HG02884 (cell line): ENCODE data around the gene ALKBH3.

ENCODE experiments used
- ATAC-seq: cut with Tn5 transposase; IDR thresholded peaks from one replicate; pipeline ENCODE4 v1.9.1; 2021; ENCODE audit warnings: mild to moderate bottlenecking, moderate library complexity; ENCODE audit not compliant: unreplicated experiment

The ALKBH3 gene

DNA sequence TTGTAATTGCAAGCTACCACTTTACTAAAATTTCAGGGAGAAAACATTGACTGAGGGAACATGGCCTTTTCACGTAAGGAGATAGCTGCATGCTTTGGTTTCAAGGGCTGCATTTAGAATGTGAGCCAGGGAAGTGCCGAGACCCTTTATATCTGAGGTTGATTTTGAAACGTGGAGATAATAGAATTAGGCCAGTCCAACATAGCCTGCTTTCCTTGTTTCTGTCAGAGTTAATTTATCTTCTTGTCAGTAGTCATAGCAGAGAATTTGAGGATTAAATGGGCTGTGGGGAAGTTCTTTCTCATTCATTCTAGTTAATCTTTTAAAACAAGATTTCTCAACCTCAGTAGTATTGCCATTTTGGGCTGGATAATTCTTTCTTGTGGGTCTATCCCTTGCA is 12.2 kb downstream of the ALKBH3 start:
- ATAC-seq, result no peak

DNA sequence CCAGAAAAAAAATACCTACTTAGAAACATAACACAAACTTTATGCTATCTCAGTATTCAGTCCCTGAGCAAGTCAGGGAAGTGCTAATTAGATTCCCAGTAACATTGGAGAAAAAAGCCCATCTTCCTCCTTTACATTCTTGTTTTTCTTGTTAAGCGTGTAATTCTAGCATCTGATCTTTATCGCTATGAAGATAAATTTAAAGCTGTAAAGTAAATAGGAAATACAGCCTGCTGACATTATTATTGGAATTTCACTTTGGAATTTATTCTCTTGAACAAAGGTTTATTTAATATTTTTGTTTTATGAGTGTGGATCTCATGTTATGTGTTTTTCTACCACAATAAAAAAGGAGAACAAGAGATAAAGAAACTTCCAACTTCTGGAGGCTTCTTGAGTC is 13.9 kb downstream of the ALKBH3 start:
- ATAC-seq, result no peak

DNA sequence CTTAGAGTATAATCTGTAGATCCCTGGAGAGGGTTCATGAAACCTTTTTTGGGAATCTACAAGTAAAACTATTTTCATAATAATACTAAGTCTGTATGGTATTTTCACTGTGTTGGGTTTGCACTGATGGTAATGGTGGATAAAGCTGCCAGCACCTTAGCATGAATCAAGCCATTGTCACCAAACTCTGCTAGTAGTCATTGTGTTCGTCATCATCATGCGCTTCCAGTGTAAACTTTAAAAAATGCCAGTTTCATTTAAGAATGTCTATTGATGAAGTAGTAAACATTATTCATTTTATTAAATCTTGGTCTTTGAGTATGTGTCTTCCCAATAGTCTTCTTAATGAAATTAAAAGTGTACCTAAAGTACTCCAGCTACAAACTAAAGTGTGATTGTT is 15.0 kb downstream of the ALKBH3 start:
- ATAC-seq, result no peak

DNA sequence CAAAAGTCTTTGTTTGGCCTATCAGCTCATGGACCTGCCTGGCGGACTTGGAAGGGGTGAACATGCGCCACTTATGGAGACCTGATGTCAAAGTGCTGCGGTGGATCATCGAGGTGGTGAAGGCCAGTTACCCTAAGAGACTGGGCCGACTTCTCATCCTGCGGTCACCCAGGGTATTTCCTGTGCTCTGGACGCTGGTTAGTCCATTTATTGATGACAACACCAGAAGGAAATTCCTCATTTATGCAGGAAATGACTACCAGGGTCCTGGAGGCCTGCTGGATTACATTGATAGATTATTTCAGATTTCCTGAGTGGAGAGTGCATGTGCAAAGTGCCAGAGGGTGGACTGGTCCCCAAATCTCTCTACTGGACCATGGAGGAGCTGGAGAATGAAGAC is 17.9 kb downstream of the ALKBH3 start:
- ATAC-seq, result no peak

DNA sequence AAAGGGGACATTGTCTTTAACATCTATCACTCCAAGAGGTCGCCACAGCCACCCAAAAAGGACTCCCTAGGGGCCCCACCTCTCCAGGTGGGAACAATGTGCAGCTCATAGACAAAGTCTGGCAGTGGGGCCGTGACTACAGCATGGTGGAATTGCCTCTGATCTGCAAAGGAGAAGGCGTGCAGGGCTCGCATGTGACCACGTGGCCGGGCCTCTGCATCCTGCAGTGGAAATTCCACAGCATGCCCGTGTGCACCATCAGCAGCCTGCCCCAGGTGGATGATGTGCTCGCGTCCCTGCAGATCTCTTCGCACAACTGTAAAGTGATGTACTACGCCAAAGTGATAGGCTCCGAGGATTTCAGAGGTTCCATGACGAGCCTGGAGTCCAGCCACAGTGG is 18.5 kb downstream of the ALKBH3 start:
- no peak for ATAC-seq

DNA sequence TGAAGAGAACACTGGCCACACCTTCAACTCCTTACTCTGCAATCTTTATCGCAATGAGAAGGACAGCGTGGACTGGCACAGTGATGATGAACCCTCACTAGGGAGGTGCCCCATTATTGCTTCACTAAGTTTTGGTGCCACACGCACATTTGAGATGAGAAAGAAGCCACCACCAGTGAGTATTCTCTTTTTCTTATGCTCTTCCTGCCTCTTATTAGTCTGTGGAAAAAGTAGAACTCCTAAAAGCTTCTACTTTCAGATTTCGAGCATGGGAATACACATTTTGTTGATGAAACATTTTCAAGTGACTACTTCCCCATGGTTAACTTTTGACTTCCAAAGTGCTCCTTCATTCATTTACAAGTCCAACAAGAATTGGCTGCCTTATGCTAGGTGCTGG is 20.9 kb downstream of the ALKBH3 start:
- no peak for ATAC-seq

DNA sequence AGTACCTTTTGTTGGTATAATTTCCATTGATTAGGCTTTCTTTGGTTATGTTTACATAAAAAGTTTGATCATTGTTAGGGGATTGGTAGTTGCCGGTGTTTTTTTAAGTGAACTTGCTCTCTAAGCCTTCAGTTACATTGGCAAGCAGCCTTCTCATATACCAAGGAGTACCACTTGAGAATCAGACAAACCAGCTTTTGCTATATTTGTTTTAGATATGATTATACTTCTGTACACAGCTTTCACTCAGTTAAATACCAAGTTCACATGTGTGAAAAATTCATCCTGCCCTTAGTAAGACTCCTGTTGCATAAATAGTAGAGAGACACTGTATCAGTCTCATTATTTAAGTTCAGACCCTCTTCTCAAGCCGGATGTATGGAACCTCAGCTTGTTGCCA is 22.4 kb downstream of the ALKBH3 start:
- ATAC-seq, result no peak

DNA sequence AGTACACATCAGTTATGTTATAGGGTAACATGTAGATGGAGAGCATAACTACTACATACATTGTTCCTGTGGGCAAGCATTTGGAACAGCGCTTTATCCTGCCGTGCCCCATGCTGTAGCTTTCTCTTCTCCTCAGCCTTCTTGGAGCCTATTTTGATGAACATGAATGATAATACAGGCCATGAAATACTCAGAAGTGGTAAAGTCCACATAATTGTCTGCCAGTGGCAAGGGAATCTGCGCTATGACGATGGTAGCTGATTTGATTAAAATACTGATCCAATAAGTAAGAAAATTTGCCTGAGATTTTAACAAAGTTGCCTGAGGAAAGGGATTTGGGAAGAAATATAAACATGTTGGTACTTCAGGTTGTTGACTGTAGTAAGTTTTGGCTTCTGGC is 23.3 kb downstream of the ALKBH3 start:
- no peak for ATAC-seq

DNA sequence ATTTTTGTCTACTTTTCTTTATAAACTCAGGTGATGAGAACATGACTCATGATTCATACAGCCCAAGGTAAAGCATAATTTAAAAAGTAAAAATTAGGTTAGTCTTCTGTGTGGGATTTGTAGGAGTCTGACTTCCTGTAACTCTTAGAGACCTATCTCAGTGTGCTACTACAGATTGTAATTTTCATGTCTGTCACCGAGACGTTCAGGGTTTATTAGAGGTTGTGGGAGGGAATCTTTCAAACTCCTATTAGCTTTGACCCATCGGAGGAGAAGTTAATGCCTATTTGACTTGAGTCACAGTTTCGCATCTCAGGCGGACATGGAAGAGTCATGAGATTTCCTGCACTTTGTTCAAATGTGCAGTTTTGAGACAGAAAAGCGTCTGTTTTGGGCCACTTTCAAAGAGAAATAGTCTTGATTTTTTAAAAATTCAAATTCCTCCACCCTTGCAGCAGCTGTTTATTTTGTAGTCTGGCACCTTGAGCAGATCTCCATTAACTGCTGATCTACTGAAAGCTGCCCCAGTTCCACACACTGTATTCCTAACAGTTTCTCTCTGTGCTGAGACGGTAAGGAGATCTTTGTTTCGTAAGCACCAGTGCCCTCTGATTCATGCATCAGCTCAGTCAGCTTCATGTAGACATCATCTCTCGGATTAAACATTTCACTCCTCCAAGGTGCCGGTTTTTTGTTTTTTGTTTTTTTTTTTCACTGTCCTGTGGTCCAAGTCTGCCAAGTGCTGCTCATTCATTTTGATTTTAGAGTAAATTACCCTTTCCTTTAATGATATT is 24.3 kb downstream of the ALKBH3 start:
- no peak for ATAC-seq

DNA sequence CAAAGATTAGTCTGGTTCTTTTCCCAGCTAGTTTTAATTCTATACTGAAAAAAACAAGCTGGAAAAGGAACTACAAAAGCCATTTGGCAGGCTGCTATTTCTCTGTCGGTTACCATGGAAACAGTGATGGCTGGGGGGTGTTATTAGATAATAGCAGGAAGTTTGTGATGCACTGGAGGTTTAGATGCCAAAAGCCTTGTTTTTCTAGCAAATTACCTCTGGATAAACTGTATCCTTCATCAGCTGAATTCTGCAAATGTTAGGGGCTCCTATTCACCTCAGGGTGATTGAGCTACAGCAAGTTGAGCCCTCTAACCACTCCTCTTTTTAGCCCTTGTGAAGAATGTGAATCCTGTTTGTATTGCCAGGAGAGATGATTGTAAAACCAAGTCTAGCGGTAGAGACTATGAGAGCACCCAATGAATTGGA is 25.2 kb downstream of the ALKBH3 start:
- no peak for ATAC-seq

DNA sequence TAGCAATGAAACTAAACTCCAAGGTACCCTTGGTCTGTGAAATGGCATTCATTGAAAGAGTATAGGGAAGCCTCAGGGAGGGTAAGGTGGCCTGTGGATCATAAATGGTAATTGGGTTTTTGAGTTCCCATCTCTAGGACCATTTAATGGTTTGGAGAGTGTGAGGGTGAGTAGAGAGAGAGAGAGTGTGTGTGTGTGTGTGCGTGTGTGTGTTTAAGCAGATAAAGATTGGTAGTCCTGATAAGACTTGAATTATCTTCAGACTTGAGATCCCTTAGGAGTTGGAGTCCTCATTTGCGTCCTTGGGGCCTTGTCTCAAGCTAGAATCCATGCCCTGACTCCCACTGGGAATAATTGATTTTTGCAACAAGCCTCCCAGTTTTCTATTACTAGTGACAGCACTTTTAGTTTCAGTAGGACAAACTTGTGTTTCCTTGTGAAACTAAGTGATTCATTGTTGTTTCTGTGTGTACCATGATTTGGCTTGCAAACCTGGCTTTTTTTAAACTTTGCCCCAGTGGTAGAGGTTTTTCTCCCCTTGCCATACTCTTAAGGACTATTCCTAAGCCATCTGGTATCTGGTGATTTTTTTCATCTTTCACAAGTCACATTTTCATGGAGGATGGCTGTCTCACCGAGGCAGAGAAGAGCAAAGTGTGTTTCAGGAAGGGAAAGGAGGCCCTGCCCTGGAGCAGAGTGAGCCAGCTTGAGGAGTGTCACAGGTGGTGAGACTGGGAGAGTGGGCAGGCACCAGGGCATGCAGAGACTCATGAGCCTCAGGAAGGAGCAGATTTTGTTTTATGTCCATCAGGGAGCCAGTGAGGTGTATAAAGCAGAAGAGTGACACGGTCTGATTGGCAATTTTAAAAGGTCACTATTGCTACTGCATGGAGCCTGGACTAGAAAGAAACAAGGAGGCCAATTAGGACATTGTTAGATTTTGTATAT is 26.7 kb downstream of the ALKBH3 start:
- no peak for ATAC-seq

DNA sequence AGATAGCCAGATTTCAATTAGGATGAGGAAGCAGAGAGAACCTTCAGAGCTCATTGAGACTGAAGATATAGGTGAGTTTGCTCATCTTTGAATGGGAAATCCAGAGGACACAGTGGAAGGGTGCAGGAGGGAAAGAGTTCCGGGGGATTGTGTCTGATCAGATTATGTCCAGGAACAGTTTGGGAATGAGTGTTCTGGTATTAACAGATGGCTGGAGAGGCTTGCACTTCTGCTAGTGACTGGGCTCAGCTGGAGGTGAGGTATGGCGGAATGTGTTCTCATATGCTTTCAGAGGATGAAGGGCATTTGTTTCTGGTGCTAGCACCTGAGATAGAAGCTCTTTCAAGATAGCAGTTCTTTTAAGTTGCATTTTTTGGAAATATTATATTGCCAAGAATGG is 27.6 kb downstream of the ALKBH3 start:
- ATAC-seq, result no peak

DNA sequence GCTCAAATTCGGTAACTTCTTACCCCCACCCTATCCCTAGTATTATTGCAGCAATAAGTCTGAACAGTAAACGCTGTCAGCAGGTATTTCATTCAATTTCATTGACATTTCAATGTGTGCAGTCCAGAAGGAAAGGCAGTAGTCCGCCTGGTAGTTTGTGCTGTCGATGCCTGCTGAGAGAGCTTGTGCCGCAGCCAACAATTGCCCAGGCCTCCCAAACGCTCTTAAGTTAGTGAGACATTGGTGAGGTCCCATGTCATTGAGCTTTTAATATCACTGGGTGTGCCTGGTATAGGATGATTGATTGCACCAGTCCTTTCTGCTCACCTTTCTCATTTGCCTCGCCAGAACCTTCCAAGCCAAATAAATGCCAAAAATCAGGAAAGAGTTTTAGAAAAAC is 28.1 kb downstream of the ALKBH3 start:
- no peak for ATAC-seq

DNA sequence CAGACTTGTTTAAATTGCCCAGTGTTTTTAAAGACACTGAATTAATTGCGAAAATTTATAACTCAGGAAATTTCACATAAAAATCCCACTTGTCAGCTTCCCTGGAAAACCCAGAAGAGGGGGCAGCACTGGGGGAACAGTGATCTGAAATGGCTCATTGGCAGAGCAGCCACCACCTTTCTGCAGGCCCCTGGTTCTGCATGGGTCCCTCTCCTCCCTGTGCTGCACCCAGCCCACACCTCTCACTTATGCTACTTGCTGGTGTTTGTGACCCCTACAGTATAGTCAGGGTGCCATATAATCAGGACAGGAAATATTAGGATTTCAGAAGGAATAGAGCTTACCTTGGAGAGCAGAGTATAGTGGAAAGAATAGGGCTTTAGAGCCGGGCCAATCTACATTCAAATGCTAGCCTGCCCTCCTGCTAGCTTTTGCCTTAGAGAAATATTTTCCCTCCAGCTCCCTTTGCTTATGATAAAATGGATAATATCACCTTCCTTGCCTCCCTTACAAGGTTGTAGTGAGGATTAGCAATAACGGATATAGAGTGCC is 33.3 kb downstream of the ALKBH3 start:
- no peak for ATAC-seq

DNA sequence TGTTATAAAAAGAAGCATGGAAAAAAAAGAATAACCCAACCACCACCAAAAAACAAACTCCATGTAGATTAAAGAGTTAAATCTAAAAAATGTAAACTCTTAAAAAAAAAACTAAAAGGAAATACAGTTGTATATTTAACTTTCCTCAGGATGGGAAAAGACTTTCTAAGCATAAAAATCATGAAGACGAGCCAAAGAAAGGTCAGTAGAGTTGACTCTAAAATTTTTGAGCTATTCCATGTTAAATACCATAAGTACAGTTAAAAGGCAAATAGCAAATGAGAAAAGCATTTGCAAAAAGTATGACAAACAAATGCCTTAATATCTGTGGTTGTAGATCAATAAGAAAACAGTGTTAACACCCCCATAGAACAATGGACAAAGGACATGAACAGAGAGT is 33.8 kb downstream of the ALKBH3 start:
- no peak for ATAC-seq

DNA sequence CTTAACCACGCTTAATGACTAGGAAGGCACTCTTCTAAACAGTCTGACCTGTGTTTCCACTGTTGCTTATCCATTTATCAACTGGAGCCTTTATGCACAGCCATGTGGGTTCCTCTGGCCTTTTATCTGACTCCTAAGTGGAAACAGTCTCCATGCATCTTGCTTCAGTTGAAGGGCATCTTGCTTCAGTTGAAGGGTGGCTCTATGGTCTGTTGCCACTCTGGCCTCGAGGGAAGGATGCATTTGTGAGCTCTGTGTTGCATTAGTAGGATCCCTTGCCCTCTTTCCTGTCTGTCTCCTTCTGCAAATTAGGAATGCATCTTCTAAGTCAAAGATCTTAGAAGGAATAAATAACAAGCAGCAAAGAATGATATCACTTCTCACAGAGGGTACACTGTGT is 36.0 kb downstream of the ALKBH3 start:
- no peak for ATAC-seq

DNA sequence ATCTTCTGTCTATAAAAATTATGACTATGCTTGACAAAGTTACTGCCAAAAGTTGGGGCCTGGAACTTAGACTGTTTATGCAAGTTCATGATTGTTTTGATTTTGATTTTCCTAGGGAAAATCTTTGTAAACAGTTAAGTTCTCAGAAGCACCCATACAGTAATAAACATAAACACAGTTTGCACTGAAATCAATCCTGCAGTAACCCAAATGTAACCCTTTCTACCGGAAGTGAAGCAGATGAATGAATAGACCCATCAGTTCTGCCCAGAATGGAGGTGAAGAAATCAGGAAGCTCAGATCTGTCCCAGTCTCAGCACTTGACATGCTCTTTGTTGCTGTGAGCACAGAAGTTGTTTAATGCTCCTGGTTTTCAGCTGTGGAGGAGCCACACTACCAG is 37.2 kb downstream of the ALKBH3 start:
- no peak for ATAC-seq

DNA sequence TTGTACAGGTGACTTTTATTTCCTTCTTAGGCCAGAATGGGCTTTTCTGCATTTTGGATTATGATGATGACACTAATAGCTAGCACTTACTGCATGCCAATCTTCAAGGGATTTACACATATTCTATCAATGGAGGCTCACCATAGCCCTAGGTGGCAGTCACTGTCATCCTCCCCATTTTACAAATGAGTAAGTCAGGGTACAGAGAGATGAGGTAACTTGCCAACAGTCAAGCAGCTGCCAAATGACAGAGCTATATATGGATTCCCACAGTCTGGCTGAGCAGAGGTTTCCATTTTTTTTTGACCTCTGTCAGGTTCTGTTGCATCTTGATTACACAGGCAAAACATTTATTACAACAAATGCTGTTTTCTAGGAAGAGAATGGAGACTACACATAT is 38.0 kb downstream of the ALKBH3 start:
- ATAC-seq, result no peak

DNA sequence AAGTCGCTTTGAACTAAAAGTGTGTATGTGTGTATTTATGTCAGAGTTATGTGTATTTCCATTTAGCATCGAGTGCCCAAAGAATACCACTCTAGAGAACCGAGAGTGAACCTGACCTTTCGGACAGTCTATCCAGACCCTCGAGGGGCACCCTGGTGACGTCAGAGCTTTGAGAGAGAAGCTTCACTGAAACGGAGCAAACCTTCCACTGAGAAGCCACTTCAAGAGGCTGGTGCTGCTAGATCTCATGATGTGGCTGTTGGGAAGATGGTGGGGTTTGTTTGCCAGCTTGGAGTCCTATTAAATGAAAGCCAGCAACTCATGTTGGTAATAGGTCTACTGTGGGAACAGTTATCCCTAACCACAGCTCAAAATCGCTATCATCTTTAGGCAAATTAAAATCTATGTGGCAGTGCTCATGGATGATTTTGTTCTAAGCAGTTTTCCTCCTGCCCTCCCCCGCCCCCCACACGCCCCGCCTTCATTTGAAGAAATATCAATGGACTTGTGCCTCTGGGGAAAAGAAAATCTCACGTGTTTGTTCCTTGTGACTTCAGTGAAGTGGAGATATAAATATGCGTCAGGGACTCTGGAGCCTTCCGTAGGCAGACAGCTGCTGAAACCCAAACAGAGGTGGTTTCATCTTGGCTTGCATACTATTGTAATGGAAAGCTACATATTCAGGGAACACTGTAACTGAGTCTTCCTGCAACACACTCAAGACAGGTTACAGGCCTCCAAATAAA is 39.4 kb downstream of the ALKBH3 start:
- no peak for ATAC-seq

DNA sequence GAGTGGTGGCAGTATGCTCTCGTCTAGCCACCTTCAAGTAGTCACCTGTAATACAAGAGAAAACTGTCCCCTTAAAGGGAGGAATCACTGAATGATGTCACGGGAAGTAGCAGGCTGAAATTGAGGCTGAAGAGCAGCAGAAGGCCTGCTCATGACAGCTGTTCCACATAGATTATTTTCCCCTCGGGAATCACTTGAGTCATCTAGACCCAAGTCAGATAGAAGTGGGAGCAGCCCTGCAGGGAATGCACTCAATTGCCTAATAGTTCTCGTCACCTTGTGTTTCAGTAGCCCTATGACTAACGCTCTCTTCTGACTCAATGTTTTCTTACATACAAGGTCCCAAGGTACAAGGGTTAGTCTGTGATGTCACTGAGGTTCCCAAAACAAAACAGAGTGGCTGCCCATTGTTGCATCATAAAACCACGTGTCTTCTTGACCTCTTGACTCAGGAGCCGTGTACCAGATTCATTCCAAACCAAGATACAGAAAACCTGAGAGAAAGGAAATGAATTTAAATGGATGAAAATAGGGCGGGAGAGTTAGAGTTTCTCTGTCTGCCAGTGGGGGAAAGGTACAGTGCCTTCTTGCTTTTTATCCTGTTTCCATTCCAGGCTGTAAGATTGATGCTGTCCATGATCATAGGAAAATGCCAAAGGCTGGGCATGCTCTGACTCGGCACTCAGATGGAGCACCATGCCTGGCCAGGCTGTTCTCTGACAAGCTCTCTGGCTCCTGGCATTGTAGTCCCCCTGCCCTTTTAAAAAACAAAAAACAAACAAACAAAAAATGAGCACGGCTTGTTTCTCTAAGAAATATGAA is 40.2 kb downstream of the ALKBH3 start:
- ATAC-seq, result peak; percentile 77
